ENCODE measurements around the gene HBS1L.

Gene HBS1L

DNA sequence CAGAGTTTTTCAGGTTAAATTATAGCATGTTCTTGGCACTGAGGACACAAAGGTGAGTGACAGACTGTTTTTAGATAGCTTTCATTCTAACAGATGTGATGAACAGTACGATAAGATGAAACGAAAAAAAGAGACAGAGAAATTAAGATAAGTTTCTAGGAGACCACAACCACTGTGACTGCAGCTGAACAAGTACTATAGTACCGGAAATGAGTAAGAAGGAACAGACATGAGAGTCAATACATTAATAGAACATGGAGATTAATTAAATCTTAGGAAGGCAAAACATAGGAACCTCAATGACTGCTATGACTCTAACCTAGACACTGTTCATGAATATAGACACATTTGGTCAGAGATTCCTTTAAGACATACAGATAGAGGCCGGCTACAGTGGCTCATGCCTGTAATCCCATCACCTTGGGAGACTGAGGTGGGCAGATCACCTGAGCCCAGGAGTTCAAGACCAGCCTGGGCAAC, 40.2 kb downstream of the HBS1L start:
- Histone ChIP-seq H3K9ac (ENCODE audit: low read length) (no peak overlapping the region), H2AFZ (ENCODE audit: low read depth, low read length, severe bottlenecking) (no peak overlapping the region)

DNA sequence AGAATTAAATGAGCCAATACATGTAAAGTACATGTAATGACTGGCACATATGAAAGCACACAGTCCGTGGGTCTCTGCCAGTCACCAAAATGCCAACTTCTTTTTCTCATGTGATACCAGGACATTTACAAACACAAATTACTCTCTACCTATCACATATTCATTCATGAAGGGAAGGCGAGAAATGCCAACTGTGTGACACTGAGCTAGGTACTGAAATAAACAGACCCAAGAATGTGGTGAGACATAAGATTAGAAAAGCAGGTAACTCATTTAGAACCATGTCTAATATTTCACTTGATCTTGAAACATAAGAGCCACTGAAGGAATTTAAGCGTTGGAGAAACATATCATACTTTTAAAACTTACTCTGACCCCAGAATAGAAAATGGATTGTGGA, 41.4 kb downstream of the HBS1L start:
- Histone ChIP-seq H3K4me2 (ENCODE audit: low read depth, low read length, poor library complexity, severe bottlenecking) (no peak overlapping the region), H3K9me2 (replicated peaks; ENCODE audit: insufficient read depth, low read length) (no peaks in the 10 kb centered on the region), H3K27ac (ENCODE audit: low read depth, low read length) (no peak overlapping the region), H4K20me1 (ENCODE audit: low read depth, low read length) (0 out of 2 replicates have a peak, but pooled peaks cover 4% of the 10 kb centered on the region), H3K9me3 (ENCODE audit: insufficient read depth, low read length) (no peaks in the 10 kb centered on the region), H3F3A (ENCODE audit: insufficient read depth) (0 out of 2 replicates have a peak, but pooled peaks cover 6% of the 10 kb centered on the region), H3K4me3 (ENCODE audit: insufficient read depth, low read length, poor library complexity, severe bottlenecking) (no peak overlapping the region), H2AFZ (ENCODE audit: low read depth, low read length, severe bottlenecking) (no peak overlapping the region), H3K9ac (ENCODE audit: low read length) (no peak overlapping the region), H3K79me2 (ENCODE audit: insufficient read depth, low read length) (no peaks in the 10 kb centered on the region), H3K36me3 (ENCODE audit: low read length) (no peaks in the 10 kb centered on the region), H3K27me3 (ENCODE audit: low read length) (no peaks in the 10 kb centered on the region)
- TF ChIP-seq, protein P1, sequence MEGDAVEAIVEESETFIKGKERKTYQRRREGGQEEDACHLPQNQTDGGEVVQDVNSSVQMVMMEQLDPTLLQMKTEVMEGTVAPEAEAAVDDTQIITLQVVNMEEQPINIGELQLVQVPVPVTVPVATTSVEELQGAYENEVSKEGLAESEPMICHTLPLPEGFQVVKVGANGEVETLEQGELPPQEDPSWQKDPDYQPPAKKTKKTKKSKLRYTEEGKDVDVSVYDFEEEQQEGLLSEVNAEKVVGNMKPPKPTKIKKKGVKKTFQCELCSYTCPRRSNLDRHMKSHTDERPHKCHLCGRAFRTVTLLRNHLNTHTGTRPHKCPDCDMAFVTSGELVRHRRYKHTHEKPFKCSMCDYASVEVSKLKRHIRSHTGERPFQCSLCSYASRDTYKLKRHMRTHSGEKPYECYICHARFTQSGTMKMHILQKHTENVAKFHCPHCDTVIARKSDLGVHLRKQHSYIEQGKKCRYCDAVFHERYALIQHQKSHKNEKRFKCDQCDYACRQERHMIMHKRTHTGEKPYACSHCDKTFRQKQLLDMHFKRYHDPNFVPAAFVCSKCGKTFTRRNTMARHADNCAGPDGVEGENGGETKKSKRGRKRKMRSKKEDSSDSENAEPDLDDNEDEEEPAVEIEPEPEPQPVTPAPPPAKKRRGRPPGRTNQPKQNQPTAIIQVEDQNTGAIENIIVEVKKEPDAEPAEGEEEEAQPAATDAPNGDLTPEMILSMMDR (IDR thresholded peaks at IDR 0.05; ENCODE audit: insufficient read depth, low read length, poor library complexity, severe bottlenecking) = no peak
- TF ChIP-seq EZH2phosphoT487 (conservative IDR thresholded peaks at IDR 0.05; ENCODE audit: low read length) = no peak

More for the DNA sequence above, 40.2 kb downstream of the HBS1L start:
- Histone ChIP-seq H3K4me2 (ENCODE audit: low read depth, low read length, poor library complexity, severe bottlenecking) (no peak overlapping the region), H3K79me2 (ENCODE audit: insufficient read depth, low read length) (no peaks in the 10 kb centered on the region), H3K4me3 (ENCODE audit: insufficient read depth, low read length, poor library complexity, severe bottlenecking) (no peak overlapping the region), H3K9me3 (ENCODE audit: insufficient read depth, low read length) (no peaks in the 10 kb centered on the region), H3K27ac (ENCODE audit: low read depth, low read length) (no peak overlapping the region), H3F3A (ENCODE audit: insufficient read depth) (0 out of 2 replicates have a peak, but pooled peaks cover 6% of the 10 kb centered on the region), H3K27me3 (ENCODE audit: low read length) (no peaks in the 10 kb centered on the region), H4K20me1 (ENCODE audit: low read depth, low read length) (0 out of 2 replicates have a peak, but pooled peaks cover 4% of the 10 kb centered on the region), H3K36me3 (ENCODE audit: low read length) (no peaks in the 10 kb centered on the region), H3K9me2 (replicated peaks; ENCODE audit: insufficient read depth, low read length) (no peaks in the 10 kb centered on the region)
- TF ChIP-seq EZH2phosphoT487 (conservative IDR thresholded peaks at IDR 0.05; ENCODE audit: low read length) = no peak
- TF ChIP-seq, protein P1 (IDR thresholded peaks at IDR 0.05; ENCODE audit: insufficient read depth, low read length, poor library complexity, severe bottlenecking) = no peak

DNA sequence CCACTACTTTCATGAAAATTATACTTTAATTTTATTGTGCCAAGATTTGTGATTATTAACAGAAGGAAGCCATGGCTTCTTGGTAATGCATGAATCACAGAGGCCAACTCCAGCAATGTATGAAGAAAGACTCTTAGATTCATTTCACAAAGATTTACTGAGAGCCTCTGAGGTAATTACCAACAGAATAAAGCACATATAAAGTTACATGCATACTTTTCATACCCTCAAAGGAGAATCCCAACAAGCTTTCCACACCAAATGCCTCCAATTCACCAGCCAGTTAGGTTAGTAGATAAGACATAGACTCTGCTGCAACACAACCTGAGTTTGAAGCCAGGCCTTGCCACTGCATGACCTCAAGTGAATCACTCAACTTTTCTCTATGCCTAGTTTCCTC, 41.9 kb downstream of the HBS1L start:
- Histone ChIP-seq H3K9ac (ENCODE audit: low read length) (no peak overlapping the region), H3K36me3 (ENCODE audit: low read length) (no peaks in the 10 kb centered on the region), H2AFZ (ENCODE audit: low read depth, low read length, severe bottlenecking) (no peak overlapping the region), H3K79me2 (ENCODE audit: insufficient read depth, low read length) (no peaks in the 10 kb centered on the region), H3K9me3 (ENCODE audit: insufficient read depth, low read length) (no peaks in the 10 kb centered on the region), H3K27me3 (ENCODE audit: low read length) (no peaks in the 10 kb centered on the region), H3K4me2 (ENCODE audit: low read depth, low read length, poor library complexity, severe bottlenecking) (no peak overlapping the region), H3F3A (ENCODE audit: insufficient read depth) (0 out of 2 replicates have a peak, but pooled peaks cover 6% of the 10 kb centered on the region), H3K9me2 (replicated peaks; ENCODE audit: insufficient read depth, low read length) (no peaks in the 10 kb centered on the region), H4K20me1 (ENCODE audit: low read depth, low read length) (0 out of 2 replicates have a peak, but pooled peaks cover 4% of the 10 kb centered on the region), H3K27ac (ENCODE audit: low read depth, low read length) (no peak overlapping the region), H3K4me3 (ENCODE audit: insufficient read depth, low read length, poor library complexity, severe bottlenecking) (no peak overlapping the region)
- TF ChIP-seq, protein P1 (IDR thresholded peaks at IDR 0.05; ENCODE audit: insufficient read depth, low read length, poor library complexity, severe bottlenecking) = no peak
- no peak for TF ChIP-seq EZH2phosphoT487 (conservative IDR thresholded peaks at IDR 0.05; ENCODE audit: low read length)

Data from SU-DHL-6 (cell line).